NCI-H748 (cell line): ENCODE data around the gene UBE2L6.

Source experiments
- DNase-seq: peaks from one replicate; lab custom pipeline; 2025; ENCODE audit not compliant: unreplicated experiment; lab: John Stamatoyannopoulos, UW

UBE2L6 gene

GRCh38 chr11:57567515-57568329, at the start of gene UBE2L6:
Gene UBE2L6, minus strand, starts transcription at chr11:57567672. Its CDS starts 61 bp downstream, at chr11:57567611.
- peak; percentile 78 for DNase-seq

GRCh38 chr11:57616595-57616994, 49.1 kb upstream of the UBE2L6 start:
- no peak for DNase-seq

- no peak for DNase-seq
Measured at GRCh38 chr11:57615308-57615707, 47.8 kb upstream of the UBE2L6 start.

GRCh38 chr11:57614234-57614772, 46.8 kb upstream of the UBE2L6 start:
- no peak for DNase-seq

- DNase-seq, result no peak
Measured at GRCh38 chr11:57610170-57610569, 42.7 kb upstream of the UBE2L6 start.

- DNase-seq, result no peak
Measured at GRCh38 chr11:57605028-57605420, 37.6 kb upstream of the UBE2L6 start.

- DNase-seq, result no peak
Measured at GRCh38 chr11:57604296-57605027, 37.0 kb upstream of the UBE2L6 start.

- no peak for DNase-seq
Measured at GRCh38 chr11:57601297-57601696, 33.8 kb upstream of the UBE2L6 start.

GRCh38 chr11:57599381-57599780, 31.9 kb upstream of the UBE2L6 start:
- DNase-seq, result no peak

- no peak for DNase-seq
Measured at GRCh38 chr11:57598831-57599155, 31.3 kb upstream of the UBE2L6 start.

GRCh38 chr11:57597916-57598830, 30.7 kb upstream of the UBE2L6 start:
- DNase-seq, result no peak

GRCh38 chr11:57597461-57597915, 30.0 kb upstream of the UBE2L6 start, which contains the start of gene SERPING1:
Gene SERPING1, plus strand, starts transcription at chr11:57597685. Its CDS starts 586 bp downstream, at chr11:57598271.
- DNase-seq, result no peak

- no peak for DNase-seq
Measured at GRCh38 chr11:57596266-57596885, 28.9 kb upstream of the UBE2L6 start.

GRCh38 chr11:57588046-57588710, 20.7 kb upstream of the UBE2L6 start:
- no peak for DNase-seq

- no peak for DNase-seq
Measured at GRCh38 chr11:57586711-57587245, 19.3 kb upstream of the UBE2L6 start.

GRCh38 chr11:57585301-57585700, 17.8 kb upstream of the UBE2L6 start:
- DNase-seq, result no peak

- no peak for DNase-seq
Measured at GRCh38 chr11:57584341-57584740, 16.9 kb upstream of the UBE2L6 start.

- DNase-seq, result no peak
Measured at GRCh38 chr11:57574061-57574460, 6.6 kb upstream of the UBE2L6 start.

GRCh38 chr11:57571606-57572005, 4.1 kb upstream of the UBE2L6 start:
- DNase-seq, result no peak

GRCh38 chr11:57568330-57568766, 876 bp upstream of the UBE2L6 start:
- DNase-seq, result no peak
